GM21717 (cell line): Measurements from ENCODE around the gene LENEP.

Experiments
- ATAC-seq: cut with Tn5 transposase; IDR thresholded peaks from one replicate; pipeline ENCODE4 v1.9.1; 2021; ENCODE audit warnings: mild to moderate bottlenecking, moderate library complexity; ENCODE audit not compliant: unreplicated experiment

The LENEP gene

DNA sequence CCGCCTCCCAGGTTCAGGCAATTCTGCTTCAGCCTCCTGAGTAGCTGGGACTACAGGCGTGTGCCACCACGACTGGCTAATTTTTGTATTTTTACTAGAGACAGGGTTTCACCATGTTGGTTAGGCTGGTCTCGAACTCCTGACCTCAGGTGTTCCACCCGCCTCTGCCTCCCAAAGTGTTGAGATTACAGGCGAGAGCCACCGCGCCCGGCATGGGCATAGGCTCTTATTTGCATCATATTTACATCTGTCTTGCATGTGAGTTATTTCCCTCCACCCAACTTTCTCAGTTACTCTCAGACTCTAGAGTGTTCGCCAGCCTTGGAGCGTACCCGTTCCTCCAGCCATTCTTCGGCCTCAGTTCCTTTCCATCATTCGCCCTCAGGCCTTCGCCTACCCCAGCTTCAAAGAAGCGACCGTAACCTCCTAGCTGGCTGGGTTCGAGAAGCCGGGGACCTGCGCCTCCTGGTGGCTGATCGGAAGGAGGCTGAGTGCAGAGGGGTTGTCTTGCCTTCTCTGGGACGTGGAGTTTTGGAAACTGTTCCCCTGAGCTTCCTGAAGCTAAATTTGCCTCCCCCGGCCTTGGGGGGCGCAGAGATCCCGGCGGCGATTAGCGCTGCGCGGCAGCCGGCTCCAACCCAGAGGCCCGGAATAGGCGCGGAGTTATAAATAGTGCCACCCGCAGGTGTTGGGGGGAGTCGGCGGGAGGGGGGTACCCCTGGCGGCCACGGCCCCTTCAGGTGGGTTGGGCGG, 5.6 kb downstream of the LENEP start:
- no peak for ATAC-seq

DNA sequence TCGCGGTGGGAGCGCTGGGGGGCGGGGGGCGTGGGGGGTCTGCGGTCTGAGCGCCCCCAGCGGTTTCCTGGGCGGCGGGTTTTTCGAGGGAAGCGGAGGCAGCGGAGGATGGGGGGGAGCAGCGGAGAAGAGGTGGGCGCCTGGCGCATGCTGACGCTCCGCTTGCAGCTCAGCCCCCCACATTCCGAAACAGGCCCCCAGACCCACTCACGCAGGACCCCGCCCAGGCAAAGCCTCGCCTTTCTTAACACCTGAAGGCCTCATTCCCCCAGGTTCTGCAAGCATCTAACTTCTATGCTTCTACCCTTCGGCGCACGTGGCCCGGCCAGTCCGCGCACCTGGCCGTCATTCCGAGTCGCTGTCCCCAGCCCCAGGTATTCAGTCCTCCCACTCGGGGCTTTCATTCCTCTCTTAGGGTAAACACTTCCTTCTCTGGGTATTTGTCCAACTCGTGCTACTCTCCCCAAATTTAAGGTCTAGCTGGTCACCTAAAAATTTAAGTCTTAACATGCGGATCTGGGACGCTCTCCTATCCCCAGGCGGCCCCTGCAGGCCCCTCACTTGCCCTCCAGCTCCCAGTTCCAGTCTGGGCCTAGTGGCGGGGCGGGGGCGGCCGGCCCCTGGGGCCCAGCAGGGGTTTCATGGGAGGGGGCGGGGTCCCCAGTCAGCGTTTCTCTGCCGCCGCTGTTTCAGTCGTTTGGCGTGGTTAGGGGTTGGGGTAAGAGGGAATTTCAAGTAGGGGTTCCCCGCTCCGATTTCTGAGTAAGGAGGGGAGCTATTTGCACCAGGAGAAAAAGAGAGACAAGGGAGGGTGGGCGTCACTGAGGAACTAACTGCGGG, 6.4 kb downstream of the LENEP start:
- no peak for ATAC-seq

DNA sequence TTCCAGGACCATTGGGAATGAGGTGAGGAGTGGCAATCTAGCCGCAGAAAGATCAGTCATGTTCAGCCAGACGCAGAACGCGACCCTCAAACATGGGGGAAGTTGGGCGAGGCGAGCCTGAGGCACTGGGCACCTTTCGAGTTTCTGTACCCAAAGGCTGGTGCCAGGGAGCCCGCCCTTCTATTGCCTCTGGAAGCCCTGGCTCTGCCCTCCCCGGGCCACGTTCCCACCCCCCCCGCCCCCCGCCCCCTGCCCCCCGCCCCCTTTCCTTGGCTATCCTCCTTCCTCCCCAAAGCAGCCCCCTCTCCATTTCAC, 7.0 kb downstream of the LENEP start:
- ATAC-seq, result no peak

DNA sequence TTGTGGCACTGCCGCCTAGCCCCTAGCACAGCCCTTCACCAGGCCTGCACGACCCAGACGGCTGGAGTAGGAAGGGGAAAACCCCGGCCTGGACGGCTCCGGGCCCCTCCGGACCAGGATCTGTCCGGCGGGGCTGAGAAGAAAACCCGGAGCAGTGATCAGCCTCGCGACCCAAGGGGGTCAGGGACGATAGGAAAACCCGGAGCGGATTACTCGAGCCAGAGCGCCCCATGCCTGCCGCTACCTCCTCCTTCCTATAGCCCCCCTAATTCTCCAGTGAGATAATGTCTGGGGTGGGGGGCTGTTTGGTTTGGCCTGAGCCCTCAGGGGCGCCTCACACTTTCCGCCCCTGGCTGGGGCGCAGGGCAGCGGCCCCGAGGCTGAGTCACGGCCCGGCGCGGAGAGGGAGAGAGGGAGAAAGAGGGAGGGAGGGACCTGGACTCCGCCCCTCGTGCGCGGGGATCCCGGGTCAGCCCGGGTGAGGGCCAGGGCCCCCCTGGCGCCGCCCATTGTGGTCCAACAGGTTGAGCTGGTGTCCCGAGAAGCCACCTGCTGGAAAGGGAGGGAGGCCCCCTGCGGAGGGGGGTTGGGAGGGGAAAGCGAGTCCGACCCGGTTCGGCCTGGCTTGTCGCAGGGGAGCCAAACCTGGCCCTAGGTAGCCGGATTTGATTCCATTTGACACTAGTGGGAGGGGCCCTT, 7.5 kb downstream of the LENEP start:
- peak; percentile 35 for ATAC-seq

DNA sequence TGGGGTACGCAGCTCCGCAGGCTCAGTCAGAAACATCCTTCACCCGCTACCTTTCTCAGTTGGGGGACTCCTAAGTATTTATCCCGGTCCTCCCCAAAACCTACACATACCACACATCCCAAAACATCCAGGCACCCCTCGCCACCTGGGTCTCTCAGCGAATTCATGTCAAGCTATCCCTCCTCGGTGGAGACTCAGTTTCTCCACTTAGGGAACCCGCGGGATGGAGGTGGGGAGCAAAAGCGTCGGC, 8.0 kb downstream of the LENEP start:
- no peak for ATAC-seq

DNA sequence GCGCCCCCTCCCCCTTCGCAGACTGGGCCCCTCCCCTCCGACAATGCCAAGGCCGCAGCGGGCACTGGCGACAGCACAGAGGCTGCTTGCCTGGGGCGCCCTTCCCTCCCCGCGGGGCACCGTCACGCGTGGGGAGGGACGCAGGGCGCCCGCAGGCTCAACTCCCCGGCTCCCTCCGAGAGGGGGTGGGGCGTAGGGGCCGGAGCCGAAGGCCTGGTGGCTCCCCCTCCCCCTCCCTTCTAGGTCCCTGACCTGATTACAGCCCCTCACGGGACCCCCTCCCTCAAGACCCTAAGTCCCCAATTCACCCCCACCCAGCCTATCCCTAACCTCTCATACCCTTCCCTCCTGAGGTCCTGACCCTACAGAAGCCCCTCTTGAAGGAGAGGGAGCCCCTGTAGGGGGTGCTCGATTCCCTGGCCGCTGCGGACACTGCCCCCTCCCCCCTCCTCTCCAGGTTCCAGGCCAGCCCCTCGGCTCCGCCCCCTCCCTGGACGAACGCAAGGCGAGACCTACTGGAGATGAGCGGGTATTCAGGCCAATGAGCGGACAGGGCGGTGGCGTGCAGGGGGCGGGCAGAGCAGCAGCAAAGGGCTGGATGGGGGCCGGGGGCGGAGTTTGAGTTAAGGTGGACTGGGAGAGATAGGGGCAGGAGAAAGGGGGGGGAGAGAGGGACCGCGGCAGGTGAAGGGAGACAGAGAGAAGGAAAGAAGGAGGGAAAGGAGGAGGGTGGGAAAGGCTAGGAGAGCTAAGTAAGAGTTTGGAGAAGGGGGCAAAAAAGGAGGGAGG, 8.5 kb downstream of the LENEP start:
- ATAC-seq, result peak; percentile 35

DNA sequence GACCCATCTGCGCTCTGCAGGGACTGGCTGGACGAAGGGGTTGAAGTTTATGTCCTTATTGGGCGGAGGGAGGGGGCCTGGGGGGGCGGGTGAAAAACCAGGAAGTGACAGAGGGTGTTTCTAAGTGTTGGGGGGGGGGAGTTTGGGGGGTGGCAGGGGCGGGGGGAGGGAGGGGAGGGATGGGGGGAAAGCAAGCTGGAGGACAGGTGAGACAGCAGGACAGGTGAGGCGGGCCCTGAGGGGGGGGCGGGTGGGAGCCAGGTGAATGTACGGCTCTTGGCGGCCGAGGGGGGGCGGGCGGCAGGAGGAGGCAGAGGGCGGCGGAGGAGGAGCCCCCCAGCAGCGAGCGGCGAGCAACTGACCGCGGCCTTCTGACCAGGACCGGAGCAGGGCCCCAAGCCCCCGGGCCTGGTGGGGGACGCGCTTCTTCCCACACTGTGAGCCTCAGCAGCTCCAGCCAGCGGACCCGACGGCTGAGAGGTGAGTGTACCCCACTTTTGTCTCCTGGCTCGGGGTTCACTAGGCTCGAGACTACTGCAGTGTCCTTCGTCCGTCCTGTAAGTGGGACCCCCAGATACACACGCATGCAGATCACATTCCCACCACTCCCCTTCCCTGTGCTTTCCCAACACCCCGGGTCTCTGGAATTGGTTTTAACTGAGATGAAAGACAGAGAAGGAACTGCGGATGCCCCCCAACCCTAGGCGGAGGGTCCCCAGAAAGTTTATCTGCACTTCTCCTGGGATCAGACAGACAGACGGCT, 9.3 kb downstream of the LENEP start, which contains the start of gene ZBTB7B:
Gene ZBTB7B, plus strand, starts transcription at position 339 of the 763 bp plus-strand sequence. CDS start 11,859 bp downstream, outside the sequence.
- no peak for ATAC-seq

DNA sequence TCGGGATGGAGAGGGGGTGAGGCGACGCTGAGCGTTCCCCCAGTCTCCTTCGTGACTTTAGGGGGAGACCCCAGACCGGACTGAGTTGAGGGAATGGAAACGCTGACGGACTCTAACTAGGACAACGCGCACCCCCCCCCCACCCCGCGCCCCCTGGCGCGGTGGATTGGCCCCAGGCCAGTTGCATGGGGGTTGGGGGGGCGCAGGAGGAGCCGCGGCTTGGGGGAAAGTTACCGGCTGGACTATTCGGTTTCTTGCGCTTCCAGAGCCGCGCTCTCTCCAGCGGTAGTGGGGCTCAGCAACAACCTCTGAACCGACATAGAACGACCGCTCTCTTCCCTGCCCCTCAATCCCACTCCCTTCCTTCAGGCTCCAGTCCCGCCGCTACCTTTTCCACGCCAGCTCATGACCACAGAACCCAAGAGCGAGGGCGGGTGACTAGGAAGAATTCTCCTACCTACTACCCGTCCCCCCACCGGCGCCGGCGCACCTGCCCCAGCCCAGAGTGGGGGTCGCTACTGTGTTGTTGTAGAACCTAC, 9.9 kb downstream of the LENEP start:
- ATAC-seq, result no peak

DNA sequence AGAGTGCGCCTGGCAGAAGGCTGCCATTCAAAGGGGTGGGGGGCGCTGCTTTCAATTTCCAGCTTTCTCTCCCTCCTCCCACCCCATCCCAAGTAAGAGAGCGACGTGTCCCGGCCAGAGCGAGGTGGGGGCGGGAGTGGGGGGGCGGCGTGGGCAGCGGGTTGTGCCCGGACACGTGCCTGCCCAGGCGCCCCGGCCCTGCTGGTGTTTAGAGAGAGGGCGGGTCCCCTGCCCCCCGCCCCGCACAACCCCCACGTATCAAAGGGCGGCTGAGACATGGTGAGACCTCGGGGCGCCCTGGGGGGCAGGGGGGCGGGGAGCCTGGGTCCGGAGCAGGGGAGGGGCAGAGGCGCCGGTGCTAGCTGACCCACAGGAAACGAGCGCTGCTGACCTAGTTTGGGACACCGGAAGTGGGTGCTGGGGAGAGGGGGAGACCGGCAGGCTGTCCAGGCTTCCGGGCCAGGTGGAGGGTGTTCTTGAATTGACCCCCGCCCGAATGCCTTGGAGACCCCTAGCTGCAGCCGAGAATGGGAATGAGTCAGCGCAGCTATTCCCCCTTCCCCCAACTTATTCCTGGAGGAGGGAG, 10.5 kb downstream of the LENEP start:
- ATAC-seq, result no peak

DNA sequence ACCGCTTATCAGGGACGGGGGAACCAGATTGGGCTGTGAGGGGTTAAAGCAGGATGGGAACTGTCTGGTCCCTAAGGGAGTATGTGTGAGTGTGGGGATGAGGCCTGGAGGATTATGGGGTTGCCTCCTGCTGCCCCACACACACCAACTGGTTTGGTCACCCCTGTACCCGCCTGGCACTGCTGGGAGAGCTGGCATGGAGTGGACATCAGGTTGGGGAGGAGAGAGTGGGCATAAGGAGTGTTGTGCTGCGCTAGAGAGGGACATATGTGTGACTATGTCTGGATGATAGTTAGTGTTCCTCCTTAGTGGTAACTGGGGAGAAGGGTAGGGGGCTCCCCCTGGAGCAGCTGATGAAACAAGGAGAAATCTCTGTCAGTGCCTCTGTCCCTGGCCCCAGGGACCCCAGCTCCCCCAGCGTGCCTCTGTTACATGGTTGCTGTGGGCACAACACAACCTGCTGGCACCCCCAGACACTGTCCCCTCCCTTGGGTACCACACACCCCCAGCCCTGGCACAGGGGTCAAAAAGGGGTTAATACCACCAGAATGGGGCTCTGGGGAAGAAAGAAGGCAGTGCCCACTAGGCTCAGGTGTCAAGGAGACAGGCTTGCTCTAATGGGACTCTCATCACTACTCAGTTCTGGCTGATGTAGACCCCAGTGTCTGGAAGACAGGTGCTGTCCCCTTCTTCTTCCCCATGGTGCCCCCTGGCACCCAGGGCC, 11.1 kb downstream of the LENEP start:
- ATAC-seq, result no peak

DNA sequence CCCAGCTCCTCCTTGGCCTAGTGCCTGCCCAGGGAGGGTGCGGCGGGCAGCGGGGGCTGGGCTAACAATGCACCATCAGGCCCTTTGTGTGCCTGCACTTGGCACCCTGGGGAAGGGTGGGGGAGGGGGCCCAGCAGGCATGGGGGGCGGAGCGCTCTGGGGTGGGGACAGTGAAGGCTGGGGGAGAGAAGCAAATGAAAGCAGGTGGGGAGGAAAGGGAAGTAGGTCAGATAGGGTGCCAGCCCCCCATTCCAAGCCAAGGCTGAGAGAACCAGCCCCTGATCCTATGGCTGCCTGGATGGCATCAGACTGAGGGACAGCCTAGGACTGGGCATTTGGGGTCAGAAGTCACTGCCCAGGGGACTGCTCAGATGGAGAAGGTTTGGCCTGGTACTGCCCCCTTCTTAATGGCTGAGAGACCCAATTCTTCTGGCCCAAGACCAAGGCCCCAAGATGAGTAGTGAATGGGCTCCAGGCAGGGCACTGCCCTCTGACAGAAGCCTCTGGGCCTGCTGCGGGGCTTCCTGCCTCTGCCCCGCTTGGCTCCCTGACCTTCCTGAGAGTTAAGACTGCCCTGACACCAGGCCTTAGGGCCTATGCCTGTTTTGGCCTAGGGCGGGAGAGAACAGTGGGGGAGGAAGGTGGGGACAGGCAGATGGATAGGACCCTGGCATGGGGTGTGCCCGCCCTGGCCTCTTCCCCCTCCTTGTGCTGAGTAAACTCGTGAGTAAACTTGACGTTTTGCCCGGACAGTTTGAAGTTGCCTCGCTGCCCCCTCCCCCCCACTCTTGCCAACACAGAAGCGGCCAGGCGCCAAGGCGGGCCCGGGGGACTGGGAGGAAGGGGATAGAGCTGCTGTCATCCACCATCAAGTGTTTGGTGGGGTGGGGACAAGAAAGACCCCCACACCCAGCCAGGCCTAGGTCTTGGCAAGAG, 12.0 kb downstream of the LENEP start:
- no peak for ATAC-seq

DNA sequence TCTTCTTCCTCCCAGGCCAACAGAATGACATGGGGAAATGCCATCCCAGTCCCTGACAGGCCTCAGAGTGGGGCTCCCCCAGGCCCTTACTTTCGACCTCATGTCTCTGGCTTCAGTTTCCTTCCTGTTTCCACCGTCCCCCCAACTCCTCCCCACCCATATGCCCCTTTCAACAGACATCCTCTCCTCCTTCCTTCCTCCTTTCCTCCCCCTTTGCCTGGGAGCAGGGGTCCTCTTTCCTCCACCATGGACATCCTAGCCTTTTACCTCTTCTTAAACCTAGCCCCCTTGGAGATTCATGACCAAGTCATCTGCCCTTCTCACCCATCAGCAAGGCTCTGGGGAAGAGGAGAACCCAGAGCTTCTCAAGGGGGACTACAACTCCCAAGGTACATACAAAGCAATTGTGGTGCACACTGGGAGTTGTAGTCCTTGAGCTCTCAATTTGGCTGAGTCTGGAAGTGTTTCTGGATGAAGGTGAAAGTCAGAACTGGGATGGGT, 13.3 kb downstream of the LENEP start:
- ATAC-seq, result no peak

DNA sequence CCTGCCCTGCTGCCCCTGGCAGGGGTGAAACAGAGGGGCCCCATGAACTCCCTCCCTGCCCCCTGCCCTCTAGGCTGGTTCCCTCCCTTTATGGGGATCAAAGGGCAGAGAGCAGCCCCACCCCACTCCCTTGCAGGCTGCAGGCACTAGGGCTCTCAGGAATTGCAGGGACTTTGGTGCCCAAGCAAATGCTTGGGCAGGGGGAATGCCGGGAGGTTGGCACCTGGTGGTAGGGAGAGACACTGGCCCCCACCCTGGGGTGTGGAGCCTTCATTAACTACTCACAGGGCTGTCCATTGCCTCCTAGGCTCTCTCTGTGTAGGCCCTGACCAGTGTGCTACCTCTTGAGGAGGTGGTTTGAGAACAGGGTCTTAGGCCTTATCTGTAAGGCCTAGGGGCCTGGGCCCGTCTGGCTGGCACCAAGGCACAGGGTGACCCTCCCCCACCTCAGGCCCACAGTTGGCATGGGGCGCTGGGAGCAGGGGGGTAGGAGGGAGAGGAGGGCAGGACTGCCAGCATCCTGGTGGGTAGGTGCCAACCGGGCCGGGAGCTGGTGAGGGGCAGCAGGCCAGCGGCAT, 14.0 kb downstream of the LENEP start:
- no peak for ATAC-seq

DNA sequence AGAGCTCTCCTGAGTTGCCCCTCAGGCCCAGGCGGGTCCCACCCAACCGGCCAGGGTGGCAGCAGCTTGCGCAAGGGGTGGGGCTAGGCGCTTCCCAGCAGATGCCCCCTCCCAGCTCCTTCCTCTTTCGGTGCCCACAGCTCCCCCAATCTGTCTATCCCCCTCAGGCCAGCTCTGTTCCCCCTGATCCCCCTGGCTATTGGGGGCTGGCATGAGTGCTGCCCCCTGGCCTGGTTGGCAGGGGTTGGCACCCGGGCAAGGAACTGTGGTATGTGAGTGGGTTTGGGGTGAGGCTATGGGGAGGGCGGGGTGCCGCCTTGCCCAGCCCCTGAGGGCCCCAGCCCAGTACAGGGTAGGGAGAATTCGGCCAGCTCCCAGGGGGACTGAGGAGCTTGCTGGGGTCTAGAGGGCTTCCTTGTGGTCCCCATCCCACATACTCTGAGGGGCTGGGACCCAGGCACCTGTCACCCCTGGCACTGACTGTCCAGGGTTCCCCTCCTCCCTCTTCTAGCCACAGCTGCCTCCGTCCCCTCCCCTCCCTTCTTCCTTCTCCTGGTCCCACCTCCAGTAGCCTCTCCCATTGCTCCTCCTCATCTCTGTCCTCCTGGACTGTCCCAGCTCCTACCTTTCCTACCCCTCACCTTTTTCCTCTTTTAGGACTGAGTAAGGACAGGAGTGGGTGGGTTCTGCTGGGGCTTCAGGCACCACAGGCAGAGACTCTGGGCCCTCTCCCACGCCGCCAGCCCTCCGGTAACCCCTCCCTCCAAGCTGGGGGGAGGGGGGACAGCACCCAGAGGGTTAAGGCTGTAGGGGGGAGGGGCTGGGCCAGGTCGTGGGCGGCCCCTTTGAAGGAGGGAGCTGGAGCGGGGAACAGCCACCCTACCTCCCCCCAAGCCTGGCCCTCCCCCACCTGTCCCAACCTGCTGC, 14.9 kb downstream of the LENEP start:
- ATAC-seq, result no peak

DNA sequence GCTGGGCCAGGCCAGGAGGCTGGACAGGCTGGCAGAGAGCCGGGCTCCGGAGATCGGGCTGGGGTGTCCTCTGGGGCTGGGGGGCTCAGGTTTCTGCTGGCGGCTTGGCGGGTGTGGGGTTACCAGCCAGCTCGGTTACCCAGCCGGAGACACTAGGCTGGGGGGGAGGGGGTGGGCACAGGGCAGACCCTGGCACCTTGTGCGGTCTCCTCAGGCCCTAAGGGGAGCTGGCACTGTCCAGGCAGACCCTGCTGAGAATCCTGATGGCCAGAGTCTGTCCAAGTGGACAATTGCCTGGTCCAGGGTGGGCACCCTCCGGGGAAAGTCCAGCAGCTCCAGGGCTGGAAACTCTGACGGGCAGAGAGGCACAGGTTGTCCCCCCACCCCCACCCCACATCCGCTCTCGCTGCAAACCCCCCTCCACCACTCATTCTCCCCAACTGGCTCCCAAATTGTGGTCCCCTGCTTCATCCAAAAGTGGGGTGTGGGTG, 15.9 kb downstream of the LENEP start:
- no peak for ATAC-seq

DNA sequence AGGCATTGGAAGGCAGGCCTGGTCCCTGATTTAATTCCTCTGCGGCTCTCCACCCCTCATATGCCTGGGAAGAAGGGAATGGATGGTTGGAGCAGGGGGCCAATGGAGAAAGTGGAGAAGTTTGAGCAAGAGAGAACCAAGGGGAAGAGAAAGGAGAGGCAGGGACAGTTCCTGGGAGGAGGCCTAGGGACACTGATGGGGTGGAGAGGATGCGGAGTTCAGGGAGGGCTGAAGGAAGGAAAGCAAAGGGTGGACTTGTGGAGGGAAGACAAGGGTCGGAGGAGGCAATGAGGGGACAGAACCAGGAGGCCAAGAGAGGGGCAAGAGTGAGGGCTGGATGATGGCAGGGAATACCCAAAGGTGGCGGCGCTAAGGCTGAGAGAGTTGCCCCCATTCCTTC, 16.4 kb downstream of the LENEP start:
- no peak for ATAC-seq
